Smooth muscle cell (in vitro differentiated cells): Measurements from ENCODE around the gene BAK1. TPM values are rescaled to one million over a fixed set of nuclear protein-coding genes. Genes with fewer than 3 reads are reported as not detected.
"Not testable (repeated sequence)": the region's sequence is repeated elsewhere in the genome, so short reads cannot be mapped to it uniquely, and the experiment has no call there.

Experiments used
- DNase-seq: peaks from one replicate; lab custom pipeline; 2025; ENCODE audit not compliant: unreplicated experiment; lab: John Stamatoyannopoulos, UW
- H2AFZ ChIP-seq: fragments of 200-600 bp; sonication (generic); 2 replicates; pipeline ENCODE4 v1.6.0; 2016; ENCODE audit warnings: antibody characterized with exemption, low read depth, mild to moderate bottlenecking
- H3F3A ChIP-seq: fragments of 200-600 bp; sonication (generic); 2 replicates; pipeline ENCODE4 v1.6.0; 2017; ENCODE audit warnings: antibody characterized with exemption, low read depth
- H3K27ac ChIP-seq: fragments of 200-600 bp; sonication (generic); 2 replicates; pipeline ENCODE4 v1.5.1; 2016; ENCODE audit warnings: low read depth, mild to moderate bottlenecking
- H3K27me3 ChIP-seq: fragments of 200-600 bp; sonication (generic); 2 replicates; pipeline ENCODE4 v1.6.1; 2016; ENCODE audit warnings: low read depth, mild to moderate bottlenecking
- H3K36me3 ChIP-seq: fragments of 200-600 bp; sonication (generic); 2 replicates; pipeline ENCODE4 v1.5.1; 2016; ENCODE audit warnings: low read depth
- H3K4me1 ChIP-seq: fragments of 200-600 bp; sonication (generic); 2 replicates; pipeline ENCODE4 v1.5.1; 2016; ENCODE audit warnings: low read depth
- H3K4me2 ChIP-seq: fragments of 200-600 bp; sonication (generic); 2 replicates; pipeline ENCODE4 v1.6.0; 2016; ENCODE audit warnings: mild to moderate bottlenecking
- H3K4me3 ChIP-seq: fragments of 200-600 bp; sonication (generic); 2 replicates; pipeline ENCODE4 v1.5.1; 2016; ENCODE audit warnings: mild to moderate bottlenecking
- H3K79me2 ChIP-seq: fragments of 200-600 bp; sonication (generic); 2 replicates; pipeline ENCODE4 v1.6.0; 2016; ENCODE audit warnings: low read depth, mild to moderate bottlenecking
- H3K9ac ChIP-seq: fragments of 200-600 bp; sonication (generic); 2 replicates; pipeline ENCODE4 v1.6.0; 2016; ENCODE audit warnings: low read depth
- H3K9me3 ChIP-seq: fragments of 200-600 bp; sonication (generic); replicated peaks from 2 replicates; pipeline ENCODE4 v1.5.1; 2016; ENCODE audit warnings: low read depth
- H4K20me1 ChIP-seq: fragments of 200-600 bp; sonication (generic); 2 replicates; pipeline ENCODE4 v1.6.0; 2016; ENCODE audit warnings: low read depth
- CTCF ChIP-seq: fragments of 200-600 bp; sonication (generic); IDR thresholded peaks from 2 replicates; pipeline ENCODE4 v1.5.1; 2017; ENCODE audit warnings: borderline replicate concordance, mild to moderate bottlenecking, antibody characterized with exemption; ENCODE audit not compliant: insufficient read depth, poor library complexity, severe bottlenecking
- WGBS: methylation state at CpG from one replicate; pipeline ENCODE4 v1.1.7; 2016; ENCODE audit warnings: low lambda C conversion rate; 5-methylcytosine and 5-hydroxymethylcytosine counted together
- polyA plus RNA-seq: library from polyadenylated mRNA; unstranded; fragments of >200 nt; fragmentation: Nextera tagmentation; extraction: Ambion mirVana; gene quantifications from 2 replicates; pipeline ENCODE4 v1.2.1, GENCODE V29; 2016
- total RNA-seq: library from RNA; depleted of rRNA; stranded (reverse); fragments of >200 nt; gene quantifications from 2 replicates; pipeline ENCODE4 v1.2.3, GENCODE V29; 2014

The BAK1 gene
- total and polyA plus RNA-seq, 2 experiments from 2014 or later = 23.6 to 50.4 TPM

GRCh38 chr6:33557376-33557775, 22.7 kb downstream of the BAK1 start:
- no peak overlapping the region for H3K4me3 ChIP-seq
- no peak overlapping the region for H3K9ac ChIP-seq
- no peaks in the 10 kb centered on the region for H3K27me3 ChIP-seq
- no peak for DNase-seq
- TF ChIP-seq CTCF = no peak
- 91% methylated on average over 4 of the region's 4 CpGs for WGBS
- H3K36me3 ChIP-seq = no peaks in the 10 kb centered on the region
- no peaks in the 10 kb centered on the region for H3F3A ChIP-seq
- peak overlapping the region; percentile 28 for H3K27ac ChIP-seq
- H3K4me1 ChIP-seq = no peaks in the 10 kb centered on the region
- H3K9me3 ChIP-seq = no peaks in the 10 kb centered on the region
- H3K79me2 ChIP-seq = no peaks in the 10 kb centered on the region
- H3K4me2 ChIP-seq = no peak overlapping the region
- no peaks in the 10 kb centered on the region for H4K20me1 ChIP-seq
- no peak overlapping the region for H2AFZ ChIP-seq

GRCh38 chr6:33552883-33553282, 27.2 kb downstream of the BAK1 start:
- H3K4me3 ChIP-seq, H3K27ac ChIP-seq, H3K9me3 ChIP-seq, H4K20me1 ChIP-seq, H3F3A ChIP-seq, DNase-seq, H3K9ac ChIP-seq, H3K4me2 ChIP-seq, H3K27me3 ChIP-seq, H3K79me2 ChIP-seq, H3K36me3 ChIP-seq, H2AFZ ChIP-seq, H3K4me1 ChIP-seq: not testable (repeated sequence)
- WGBS = 75% methylated on average over 3 of the region's 3 CpGs

GRCh38 chr6:33552252-33552651, 27.8 kb downstream of the BAK1 start:
- H3K9me3 ChIP-seq = no peaks in the 10 kb centered on the region
- no peak for TF ChIP-seq CTCF
- 93% methylated on average over 7 of the region's 7 CpGs for WGBS

GRCh38 chr6:33551538-33551937, 28.5 kb downstream of the BAK1 start:
- no peak overlapping the region for H3K27ac ChIP-seq
- H3K4me2 ChIP-seq = no peak overlapping the region
- H3K27me3 ChIP-seq = no peaks in the 10 kb centered on the region
- H3F3A ChIP-seq = no peaks in the 10 kb centered on the region
- no peaks in the 10 kb centered on the region for H3K79me2 ChIP-seq
- no peaks in the 10 kb centered on the region for H3K36me3 ChIP-seq
- no peaks in the 10 kb centered on the region for H4K20me1 ChIP-seq
- no peak overlapping the region for H3K9ac ChIP-seq
- no peak overlapping the region for H2AFZ ChIP-seq
- H3K4me1 ChIP-seq = no peaks in the 10 kb centered on the region
- no peaks in the 10 kb centered on the region for H3K9me3 ChIP-seq
- no peak for TF ChIP-seq CTCF
- no peak overlapping the region for H3K4me3 ChIP-seq
- WGBS = 76% methylated on average over 2 of the region's 2 CpGs
- no peak for DNase-seq

More at GRCh38 chr6:33552252-33552651, 27.8 kb downstream of the BAK1 start:
- Histone ChIP-seq H3K9ac (no peak overlapping the region), H3K27ac (no peak overlapping the region), H2AFZ (no peak overlapping the region), H3K27me3 (no peaks in the 10 kb centered on the region), H3K4me3 (no peak overlapping the region), H3K4me2 (no peak overlapping the region), H3K36me3 (no peaks in the 10 kb centered on the region), H3K79me2 (no peaks in the 10 kb centered on the region), H3K4me1 (no peaks in the 10 kb centered on the region), H4K20me1 (no peaks in the 10 kb centered on the region), H3F3A (no peaks in the 10 kb centered on the region)
- no peak for DNase-seq
